GM12878 (cell line): ENCODE measurements around the gene USP11. TPM values are rescaled to one million over a fixed set of nuclear protein-coding genes. Genes with fewer than 3 reads are reported as not detected.

Experiments
- ATAC-seq: fragments of 200-7000 bp; cut with Tn5 transposase; 3 replicates; pipeline ENCODE4 v1.9.1; 2020; ENCODE audit warnings: mild to moderate bottlenecking, moderate library complexity
- BruUV-seq: library from RNA; stranded (reverse); fragments of 400-500 nt; replicated peaks from 2 replicates; lab custom pipeline; 2021; lab: Mats Ljungman, UMichigan
- CTCF ChIA-PET: fragments of 300-600 bp; sonication (Branson Sonifier 250); formaldehyde crosslinking; extraction: SDS; loops from one replicate; lab custom pipeline; 2021; ENCODE audit warnings: inconsistent platforms; lab: Yijun Ruan, JAX
- POLR2A ChIA-PET: fragments of 350-600 bp; formaldehyde crosslinking; extraction: SDS; loops from one replicate; lab custom pipeline; 2021; ENCODE audit warnings: inconsistent platforms; lab: Charles Lee
- RAD21 ChIA-PET: fragments of 300-600 bp; sonication (Branson Sonifier 250); formaldehyde crosslinking; loops from one replicate; lab custom pipeline; 2023; ENCODE audit warnings: antibody characterized with exemption; ENCODE audit not compliant: unreplicated experiment; lab: Charles Lee
- SMC1A ChIA-PET: fragments of 300-600 bp; sonication (Branson Sonifier 250); formaldehyde crosslinking; loops from one replicate; lab custom pipeline; 2023; ENCODE audit not compliant: unreplicated experiment, uncharacterized antibody; lab: Charles Lee
- DNase-seq: peaks from one replicate; pipeline ENCODE4 v3.0.0-alpha.2; 2011; ENCODE audit warnings: low read depth, low spot score
- FAIRE-seq: peaks from 3 replicates; lab custom pipeline; 2011; peaks lifted over from hg19 to GRCh38; lab: Jason Lieb, UNC
- H2AFZ ChIP-seq: 2 replicates; pipeline ENCODE4 v1.6.0; 2011; ENCODE audit warnings: low read depth, low read length, control low read depth; ENCODE audit not compliant: control insufficient read depth
- H3K27ac ChIP-seq: 2 replicates; pipeline ENCODE4 v1.5.1; 2011; ENCODE audit warnings: control low read depth; ENCODE audit not compliant: control insufficient read depth, insufficient read depth
- H3K27me3 ChIP-seq, 2 experiments: replicated peaks in 1 of 2; 2 replicates each; pipeline versions ENCODE4 v1.6.0 to v1.6.1; 2011; ENCODE audit warnings: low read length in 1 of 2; ENCODE audit not compliant: control insufficient read depth in 2 of 2, insufficient read depth in 2 of 2
- H3K36me3 ChIP-seq, 2 experiments: 2 replicates each; pipeline ENCODE4 v1.5.1; 2011; ENCODE audit warnings: low read length in 1 of 2; ENCODE audit not compliant: control insufficient read depth in 2 of 2, insufficient read depth in 2 of 2
- H3K4me1 ChIP-seq: 2 replicates; pipeline ENCODE4 v1.6.1; 2011; ENCODE audit warnings: mild to moderate bottlenecking, low read length, moderate library complexity, mixed read lengths; ENCODE audit not compliant: control insufficient read depth, insufficient read depth
- H3K4me2 ChIP-seq: 2 replicates; pipeline ENCODE4 v1.6.0; 2011; ENCODE audit warnings: control low read depth; ENCODE audit not compliant: control insufficient read depth, insufficient read depth
- H3K4me3 ChIP-seq: fragments of 200-600 bp; sonication (generic); 2 replicates; pipeline ENCODE4 v1.5.1; 2016
- H3K79me2 ChIP-seq: 2 replicates; pipeline ENCODE4 v1.6.0; 2011; ENCODE audit warnings: low read length; ENCODE audit not compliant: control insufficient read depth, insufficient read depth
- H3K9ac ChIP-seq: 2 replicates; pipeline ENCODE4 v1.8.0; 2011; ENCODE audit warnings: low read length, control low read depth, mixed read lengths; ENCODE audit not compliant: control insufficient read depth, insufficient read depth
- H3K9me3 ChIP-seq: replicated peaks from 3 replicates; pipeline ENCODE4 v1.5.1; 2011; ENCODE audit warnings: mild to moderate bottlenecking, low read length; ENCODE audit not compliant: control insufficient read depth, insufficient read depth
- H4K20me1 ChIP-seq: 2 replicates; pipeline ENCODE4 v1.6.0; 2011; ENCODE audit not compliant: control insufficient read depth, insufficient read depth
- BRCA1 ChIP-seq: IDR thresholded peaks from 2 replicates; pipeline ENCODE4 v1.6.1; 2011; ENCODE audit warnings: low read depth, low read length, improper control_type of control experiment
- CBX5 ChIP-seq: sonication (generic); IDR thresholded peaks from 2 replicates; pipeline ENCODE4 v1.6.1; 2016; ENCODE audit warnings: low read depth, moderate library complexity, mild to moderate bottlenecking, inconsistent platforms
- CHD2 ChIP-seq: IDR thresholded peaks from 2 replicates; pipeline ENCODE4 v1.6.1; 2011; ENCODE audit warnings: low read depth, low read length, improper control_type of control experiment, borderline replicate concordance
- CHD4 ChIP-seq: fragments of 200-600 bp; sonication (generic); IDR thresholded peaks from 2 replicates; pipeline ENCODE4 v1.6.1; 2016; ENCODE audit warnings: mild to moderate bottlenecking
- E4F1 ChIP-seq: fragments of 450-650 bp; IDR thresholded peaks from 2 replicates; pipeline ENCODE4 v1.6.1; 2018; ENCODE audit warnings: borderline replicate concordance, mild to moderate bottlenecking; ENCODE audit not compliant: partially characterized antibody
- HDAC6 ChIP-seq: fragments of 200-600 bp; sonication (generic); IDR thresholded peaks from one replicate; pipeline ENCODE4 v1.8.0; 2017; ENCODE audit warnings: antibody characterized with exemption; ENCODE audit not compliant: unreplicated experiment
- MEF2A ChIP-seq: IDR thresholded peaks from 2 replicates; pipeline ENCODE4 v1.6.1; 2011; ENCODE audit warnings: low read depth, mild to moderate bottlenecking, low read length, moderate library complexity; ENCODE audit not compliant: insufficient read depth
- MYB ChIP-seq: fragments of 150-350 bp; IDR thresholded peaks from 2 replicates; pipeline ENCODE4 v1.6.1; 2014; ENCODE audit warnings: mild to moderate bottlenecking, low read depth, low read length, borderline replicate concordance
- PAX5 ChIP-seq: IDR thresholded peaks from 2 replicates; pipeline ENCODE4 v1.6.1; 2011; ENCODE audit warnings: low read depth, low read length, borderline replicate concordance
- POLR2AphosphoS2 ChIP-seq: IDR thresholded peaks from 2 replicates; pipeline ENCODE4 v1.6.1; 2011; ENCODE audit warnings: low read depth, mild to moderate bottlenecking, low read length, improper control_type of control experiment, moderate library complexity
- POLR2AphosphoS5 ChIP-seq: IDR thresholded peaks from 2 replicates; pipeline ENCODE4 v1.6.1; 2011; ENCODE audit warnings: mild to moderate bottlenecking, low read length, inconsistent platforms
- RELA ChIP-seq: fragments of 450-650 bp; IDR thresholded peaks from 2 replicates; pipeline ENCODE4 v1.8.0; 2014; ENCODE audit warnings: borderline replicate concordance; ENCODE audit not compliant: partially characterized antibody
- USF1 ChIP-seq: IDR thresholded peaks from 2 replicates; pipeline ENCODE4 v1.6.1; 2011; ENCODE audit warnings: borderline replicate concordance, low read depth, mild to moderate bottlenecking, moderate library complexity, mixed read lengths, low read length; ENCODE audit not compliant: insufficient read depth; ENCODE audit errors: extremely low read length
- YBX1 ChIP-seq: fragments of 450-650 bp; IDR thresholded peaks from 2 replicates; pipeline ENCODE4 v1.6.1; 2016; ENCODE audit warnings: antibody characterized with exemption
- YY1 ChIP-seq: IDR thresholded peaks from 2 replicates; pipeline ENCODE4 v1.6.1; 2011; ENCODE audit warnings: low read depth, mild to moderate bottlenecking, low read length
- ZSCAN29 ChIP-seq: fragments of 450-650 bp; IDR thresholded peaks from 2 replicates; pipeline ENCODE4 v1.6.1; 2017; ENCODE audit warnings: mild to moderate bottlenecking, moderate library complexity
- whole genome bisulfite sequencing: methylation state at CpG from one replicate; pipeline ENCODE4 v1.1.6; 2016; ENCODE audit warnings: low lambda C conversion rate; ENCODE audit not compliant: insufficient replicate concordance, insufficient coverage; ENCODE audit errors: missing lambda C conversion rate; 5-methylcytosine and 5-hydroxymethylcytosine counted together
- in situ Hi-C: fragments of 300-500 bp; cut with MboI; formaldehyde crosslinking; loops from 9 replicates; pipeline ENCODE4 v1.14.3; 2018; ENCODE audit warnings: mixed read lengths
- intact Hi-C: fragments of 100-400 bp; cut with micrococcal nuclease; formaldehyde crosslinking; loops from one replicate; pipeline ENCODE4 v1.14.2; 2022; ENCODE audit not compliant: unreplicated experiment
- polyA plus RNA-seq, 11 experiments: library from polyadenylated mRNA; depleted of rRNA in 4 of 11; unstranded in 6 of 11; stranded (reverse) in 5 of 11; fragments of >200 nt; fragmentation: Nextera tagmentation in 4 of 11; fragmentation: Illumina TruSeq in 1 of 11; extraction: Ambion mirVana in 4 of 11; extraction: Trizol in 1 of 11; gene quantifications; 1 replicate in 1 of 11; 2 replicates in 10 of 11; pipeline versions ENCODE4 v1.2.1 to v1.2.3, GENCODE V29; 2011 to 2016; ENCODE audit warnings: inconsistent platforms in 2 of 11, missing spikeins in 2 of 11, low read depth in 1 of 11
- total RNA-seq, 4 experiments: library from RNA; depleted of rRNA in 3 of 4; stranded (reverse); fragments of >200 nt in 3 of 4; fragmentation: Illumina TruSeq in 1 of 4; extraction: Trizol in 1 of 4; gene quantifications; 2 replicates each; pipeline versions ENCODE4 v1.2.1 to v1.2.3, GENCODE V29; 2013 to 2021
- TF ChIP-seq, protein P1 (sequence below): IDR thresholded peaks from 2 replicates; pipeline ENCODE4 v1.6.1; 2012; ENCODE audit warnings: low read depth, low read length, improper control_type of control experiment
- TF ChIP-seq, protein P2 (sequence below): fragments of 450-650 bp; IDR thresholded peaks from 2 replicates; pipeline ENCODE4 v1.6.1; 2017; ENCODE audit warnings: antibody characterized with exemption, mild to moderate bottlenecking, moderate library complexity

USP11 gene
- total and polyA plus RNA-seq, 10 of the 15 experiments (the other 5 are each of a cell fraction or from before 2014, with no cell fraction given): 3.3 to 44.0 (median 20.9) TPM

DNA sequence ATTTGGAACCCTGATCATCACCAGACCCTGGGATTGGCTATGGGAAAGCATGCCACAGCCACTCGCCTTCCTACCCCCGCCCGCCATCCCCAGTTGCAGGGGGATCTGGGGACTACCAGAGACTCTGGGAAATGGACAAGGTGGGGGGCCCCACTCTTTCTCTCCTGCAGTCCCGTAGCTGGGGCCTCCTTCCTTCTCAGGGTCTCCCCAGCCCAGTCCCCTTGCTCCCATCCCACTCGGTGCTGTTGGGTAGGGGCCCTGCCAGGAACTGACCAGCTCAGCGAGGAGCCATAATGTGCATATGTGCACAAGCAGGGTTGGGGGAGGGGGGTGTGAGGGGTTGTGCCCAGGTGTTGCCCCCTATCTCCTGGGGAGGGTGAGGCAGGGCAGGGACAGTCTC, 3.4 kb upstream of the USP11 start:
- Histone ChIP-seq H3K79me2 (peaks cover 8% of the 10 kb centered on the region), H3K9ac (no peak overlapping the region), H3K36me3 (peaks cover 17% of the 10 kb centered on the region in 2 experiments; a peak in 3 of 4 replicates), H3K9me3 (no peaks in the 10 kb centered on the region), H4K20me1 (no peaks in the 10 kb centered on the region), H3K27ac (no peak overlapping the region), H3K27me3 (no peaks in the 10 kb centered on the region), H3K4me2 (no peak overlapping the region), H2AFZ (no peak overlapping the region), H3K4me1 (no peaks in the 10 kb centered on the region), H3K4me3 (no peak overlapping the region)
- intact Hi-C loops (no loop called here), in situ Hi-C loops (no loop called here)
- POLR2A ChIA-PET: no interaction called here
- CTCF ChIA-PET: no interaction called here
- ATAC-seq: no peak
- SMC1A ChIA-PET: no interaction called here
- WGBS: 87% methylated on average over 6 of the region's 6 CpGs
- no peak for DNase-seq
- RAD21 ChIA-PET: no interaction called here
- FAIRE-seq: no peak
- BruUV-seq: no TSS peak
- no peak for TF ChIP-seq POLR2AphosphoS5
- TF ChIP-seq POLR2AphosphoS2: no peak
- TF ChIP-seq YBX1: no peak
- TF ChIP-seq PAX5: no peak
- TF ChIP-seq E4F1: no peak
- TF ChIP-seq BRCA1: no peak
- no peak for TF ChIP-seq RELA
- no peak for TF ChIP-seq CBX5
- TF ChIP-seq USF1: no peak
- TF ChIP-seq, protein P1, sequence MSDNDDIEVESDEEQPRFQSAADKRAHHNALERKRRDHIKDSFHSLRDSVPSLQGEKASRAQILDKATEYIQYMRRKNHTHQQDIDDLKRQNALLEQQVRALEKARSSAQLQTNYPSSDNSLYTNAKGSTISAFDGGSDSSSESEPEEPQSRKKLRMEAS: no peak
- TF ChIP-seq YY1: no peak
- TF ChIP-seq, protein P2, sequence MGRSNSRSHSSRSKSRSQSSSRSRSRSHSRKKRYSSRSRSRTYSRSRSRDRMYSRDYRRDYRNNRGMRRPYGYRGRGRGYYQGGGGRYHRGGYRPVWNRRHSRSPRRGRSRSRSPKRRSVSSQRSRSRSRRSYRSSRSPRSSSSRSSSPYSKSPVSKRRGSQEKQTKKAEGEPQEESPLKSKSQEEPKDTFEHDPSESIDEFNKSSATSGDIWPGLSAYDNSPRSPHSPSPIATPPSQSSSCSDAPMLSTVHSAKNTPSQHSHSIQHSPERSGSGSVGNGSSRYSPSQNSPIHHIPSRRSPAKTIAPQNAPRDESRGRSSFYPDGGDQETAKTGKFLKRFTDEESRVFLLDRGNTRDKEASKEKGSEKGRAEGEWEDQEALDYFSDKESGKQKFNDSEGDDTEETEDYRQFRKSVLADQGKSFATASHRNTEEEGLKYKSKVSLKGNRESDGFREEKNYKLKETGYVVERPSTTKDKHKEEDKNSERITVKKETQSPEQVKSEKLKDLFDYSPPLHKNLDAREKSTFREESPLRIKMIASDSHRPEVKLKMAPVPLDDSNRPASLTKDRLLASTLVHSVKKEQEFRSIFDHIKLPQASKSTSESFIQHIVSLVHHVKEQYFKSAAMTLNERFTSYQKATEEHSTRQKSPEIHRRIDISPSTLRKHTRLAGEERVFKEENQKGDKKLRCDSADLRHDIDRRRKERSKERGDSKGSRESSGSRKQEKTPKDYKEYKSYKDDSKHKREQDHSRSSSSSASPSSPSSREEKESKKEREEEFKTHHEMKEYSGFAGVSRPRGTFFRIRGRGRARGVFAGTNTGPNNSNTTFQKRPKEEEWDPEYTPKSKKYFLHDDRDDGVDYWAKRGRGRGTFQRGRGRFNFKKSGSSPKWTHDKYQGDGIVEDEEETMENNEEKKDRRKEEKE: no peak
- no peak for TF ChIP-seq CHD2
- TF ChIP-seq CHD4: no peak
- TF ChIP-seq ZSCAN29: no peak
- no peak for TF ChIP-seq MYB
- TF ChIP-seq MEF2A: no peak
- no peak for TF ChIP-seq HDAC6
